Measurements from ENCODE around the gene HS6ST1.

The HS6ST1 gene

DNA sequence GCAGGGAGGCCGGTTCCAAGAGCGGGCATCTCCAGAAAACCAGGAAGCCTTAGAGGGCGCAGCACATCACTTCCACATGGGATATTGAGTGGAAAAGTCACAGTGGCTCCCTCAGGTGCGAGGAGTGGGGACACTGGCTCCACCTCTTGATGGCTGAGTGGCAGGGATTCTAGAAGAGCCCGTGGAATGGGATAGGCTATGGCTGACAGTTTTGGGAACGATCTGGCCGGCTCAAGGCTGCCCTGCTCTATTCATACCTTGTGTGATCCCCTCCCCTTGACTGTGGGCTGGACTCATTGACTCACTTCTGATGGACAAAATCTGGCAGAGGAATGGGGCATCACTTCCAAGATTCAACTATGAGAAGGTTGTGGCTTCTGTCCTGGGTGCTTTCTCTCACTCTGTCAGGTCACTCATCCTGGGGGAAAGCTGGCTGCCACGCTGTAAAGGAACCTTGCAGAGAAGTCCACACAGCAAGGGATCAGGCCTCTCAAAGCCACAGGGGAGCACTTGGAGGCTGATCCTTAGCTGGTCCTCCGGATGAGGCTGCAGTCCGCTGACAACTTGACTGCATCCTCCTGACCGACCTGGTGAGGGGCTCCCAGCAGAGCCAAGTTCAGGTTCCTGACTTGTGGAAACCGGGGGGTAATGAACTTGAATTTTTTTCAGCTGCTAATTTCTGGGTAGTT, 46.7 kb upstream of the HS6ST1 start:
- H3K36me3 ChIP-seq (ENCODE audit: insufficient read depth) = no peaks in the 10 kb centered on the region
- no peak overlapping the region for H3K27ac ChIP-seq
- no peaks in the 10 kb centered on the region for H3K4me1 ChIP-seq (ENCODE audit: low read depth, poor library complexity, severe bottlenecking)
- H3K27me3 ChIP-seq (ENCODE audit: insufficient read depth, low read depth) = no peaks in the 10 kb centered on the region
- H3K79me2 ChIP-seq (ENCODE audit: insufficient read depth, low read depth) = no peaks in the 10 kb centered on the region
- no peaks in the 10 kb centered on the region for H4K20me1 ChIP-seq (ENCODE audit: insufficient read depth)
- TF ChIP-seq CTCF (conservative IDR thresholded peaks at IDR 0.05; ENCODE audit: low read depth, low read length) = no peak
- no peak overlapping the region for H3K4me3 ChIP-seq (IDR thresholded peaks at IDR 0.05; ENCODE audit: insufficient read depth, low read depth, low read length)
- H3K9ac ChIP-seq = no peak overlapping the region
- H2AFZ ChIP-seq (ENCODE audit: low read depth) = no peak overlapping the region
- no peak overlapping the region for H3K4me2 ChIP-seq

DNA sequence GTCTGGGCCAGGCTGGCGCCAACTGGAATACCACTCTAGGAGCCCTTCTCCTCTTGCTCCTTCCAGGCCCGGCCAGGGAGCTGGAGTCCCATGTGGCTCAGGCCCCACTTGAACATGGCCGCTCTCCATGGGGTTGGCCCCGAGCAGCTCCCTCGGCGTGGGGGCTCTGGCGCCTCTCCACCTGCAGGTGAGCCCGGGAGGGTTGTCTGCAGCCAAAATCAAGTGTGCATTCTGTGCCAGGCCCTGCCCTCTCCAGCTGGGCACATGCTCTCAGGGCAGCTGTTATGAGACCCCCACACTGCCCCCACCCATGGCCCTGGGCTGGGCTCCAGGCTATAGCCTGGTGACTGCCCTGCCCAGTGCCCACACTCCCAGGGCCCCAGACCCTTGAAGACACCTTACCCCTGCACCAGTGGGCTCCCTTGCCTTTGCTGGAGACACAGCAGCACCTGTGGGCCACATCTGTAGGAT, 45.8 kb upstream of the HS6ST1 start:
- H4K20me1 ChIP-seq (ENCODE audit: insufficient read depth) = no peaks in the 10 kb centered on the region
- TF ChIP-seq CTCF (conservative IDR thresholded peaks at IDR 0.05; ENCODE audit: low read depth, low read length) = no peak
- H2AFZ ChIP-seq (ENCODE audit: low read depth) = no peak overlapping the region
- H3K27ac ChIP-seq = no peak overlapping the region
- H3K9ac ChIP-seq = no peak overlapping the region
- H3K36me3 ChIP-seq (ENCODE audit: insufficient read depth) = no peaks in the 10 kb centered on the region
- H3K4me3 ChIP-seq (IDR thresholded peaks at IDR 0.05; ENCODE audit: insufficient read depth, low read depth, low read length) = no peak overlapping the region
- H3K4me2 ChIP-seq = no peak overlapping the region
- no peaks in the 10 kb centered on the region for H3K4me1 ChIP-seq (ENCODE audit: low read depth, poor library complexity, severe bottlenecking)
- no peaks in the 10 kb centered on the region for H3K27me3 ChIP-seq (ENCODE audit: insufficient read depth, low read depth)
- H3K79me2 ChIP-seq (ENCODE audit: insufficient read depth, low read depth) = no peaks in the 10 kb centered on the region

DNA sequence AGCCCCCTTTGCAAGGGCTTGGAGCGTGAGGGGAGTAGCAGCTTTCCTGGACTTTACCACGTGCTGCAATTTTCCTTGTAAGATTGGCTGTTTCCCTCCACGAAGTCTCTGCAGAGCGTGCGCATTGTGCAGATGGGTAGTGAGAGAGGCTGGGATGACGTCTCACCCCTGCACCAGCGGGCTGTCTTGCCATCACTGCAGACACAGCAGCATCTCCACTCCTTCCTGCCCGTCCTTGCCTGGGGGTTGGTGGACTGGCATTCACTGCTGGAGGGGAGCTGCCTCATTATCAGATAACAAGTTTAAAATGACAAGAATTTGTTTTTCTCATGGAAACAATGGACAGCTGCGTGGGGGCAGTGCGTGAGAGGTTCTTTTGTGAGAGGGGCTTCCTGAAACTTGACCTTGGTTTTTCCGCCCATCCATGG, 45.3 kb upstream of the HS6ST1 start:
- Histone ChIP-seq H2AFZ (ENCODE audit: low read depth) (no peak overlapping the region), H3K27me3 (ENCODE audit: insufficient read depth, low read depth) (no peaks in the 10 kb centered on the region), H3K36me3 (ENCODE audit: insufficient read depth) (no peaks in the 10 kb centered on the region), H3K4me3 (IDR thresholded peaks at IDR 0.05; ENCODE audit: insufficient read depth, low read depth, low read length) (no peak overlapping the region), H4K20me1 (ENCODE audit: insufficient read depth) (no peaks in the 10 kb centered on the region), H3K9ac (no peak overlapping the region), H3K4me2 (no peak overlapping the region), H3K79me2 (ENCODE audit: insufficient read depth, low read depth) (no peaks in the 10 kb centered on the region), H3K27ac (no peak overlapping the region), H3K4me1 (ENCODE audit: low read depth, poor library complexity, severe bottlenecking) (no peaks in the 10 kb centered on the region)
- no peak for TF ChIP-seq CTCF (conservative IDR thresholded peaks at IDR 0.05; ENCODE audit: low read depth, low read length)

DNA sequence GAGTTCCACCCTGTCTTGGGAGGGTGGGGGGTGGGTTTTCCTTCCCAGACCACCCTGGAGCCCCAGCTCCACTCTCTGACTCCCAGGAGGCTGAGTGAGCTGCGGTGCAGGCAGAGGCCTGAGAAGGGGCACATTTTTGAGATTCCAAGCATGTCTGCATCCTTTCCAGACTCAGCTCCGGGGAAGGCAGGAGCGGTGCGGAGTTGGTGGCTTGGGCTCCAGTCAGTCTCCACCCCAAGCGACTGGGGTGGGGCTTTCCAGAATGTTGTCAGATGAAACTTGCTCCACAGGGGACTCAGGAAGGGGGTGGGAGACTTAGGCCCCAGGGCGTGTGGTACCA, 44.2 kb upstream of the HS6ST1 start:
- no peaks in the 10 kb centered on the region for H3K4me1 ChIP-seq (ENCODE audit: low read depth, poor library complexity, severe bottlenecking)
- H3K9ac ChIP-seq = no peak overlapping the region
- H3K27me3 ChIP-seq (ENCODE audit: insufficient read depth, low read depth) = no peaks in the 10 kb centered on the region
- no peak overlapping the region for H3K27ac ChIP-seq
- no peak overlapping the region for H3K4me3 ChIP-seq (IDR thresholded peaks at IDR 0.05; ENCODE audit: insufficient read depth, low read depth, low read length)
- no peak overlapping the region for H2AFZ ChIP-seq (ENCODE audit: low read depth)
- H3K4me2 ChIP-seq = no peak overlapping the region
- no peaks in the 10 kb centered on the region for H3K79me2 ChIP-seq (ENCODE audit: insufficient read depth, low read depth)
- no peaks in the 10 kb centered on the region for H4K20me1 ChIP-seq (ENCODE audit: insufficient read depth)
- no peak for TF ChIP-seq CTCF (conservative IDR thresholded peaks at IDR 0.05; ENCODE audit: low read depth, low read length)
- no peaks in the 10 kb centered on the region for H3K36me3 ChIP-seq (ENCODE audit: insufficient read depth)
